ENCODE measurements around the gene MCRS1.

MCRS1 gene

DNA sequence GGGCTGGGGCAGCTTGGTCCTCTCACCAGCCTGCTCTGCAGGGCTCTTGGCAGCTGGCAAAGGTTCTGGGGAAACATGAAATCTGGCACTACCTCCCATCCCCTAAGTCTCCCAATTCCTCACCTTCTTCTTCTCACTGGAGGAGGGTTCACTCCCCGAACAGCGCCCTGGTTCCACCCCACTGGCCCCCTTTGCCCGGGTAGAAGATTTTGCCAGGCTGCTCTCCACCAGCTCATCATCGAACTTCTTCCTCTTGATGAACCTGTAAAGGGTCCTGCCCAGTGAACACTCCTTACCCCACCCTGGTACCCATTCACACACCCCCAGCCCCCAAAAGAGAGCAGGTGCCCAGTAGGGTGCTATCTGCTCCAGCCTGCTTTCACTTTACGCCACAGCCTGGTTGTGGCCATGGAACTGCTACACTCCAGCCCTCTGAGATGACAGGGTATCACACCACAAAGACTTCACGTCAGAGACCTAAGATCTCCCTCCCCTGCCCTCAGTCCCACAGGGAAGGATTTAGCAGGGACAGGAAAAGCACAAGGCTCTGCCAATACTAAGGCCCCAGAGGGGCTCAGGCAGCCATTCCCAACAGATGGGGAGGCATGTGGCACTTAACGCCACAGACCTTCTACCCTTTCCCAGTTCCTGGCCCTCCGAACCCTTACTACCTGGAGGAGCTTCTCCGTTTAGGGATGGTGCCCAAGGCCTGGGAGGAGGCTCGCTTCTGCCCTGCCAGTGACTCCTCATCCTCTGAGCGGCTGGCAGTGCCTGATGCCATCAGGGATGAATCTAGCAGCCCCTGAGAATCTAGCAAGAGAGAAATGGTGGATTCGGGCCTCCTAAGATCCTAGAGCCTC is 2.3 kb downstream of the MCRS1 start:
- H3K36me3 Mint-ChIP-seq: peaks cover 37% of the 10 kb centered on the region
- H3K4me3 Mint-ChIP-seq: no peak overlapping the region
- ATAC-seq: no peak
- H3K27me3 Mint-ChIP-seq: no peaks in the 10 kb centered on the region
- no peaks in the 10 kb centered on the region for H3K9me3 Mint-ChIP-seq
- H3K4me1 Mint-ChIP-seq: peaks cover 36% of the 10 kb centered on the region
- H3K27ac Mint-ChIP-seq: no peak overlapping the region

DNA sequence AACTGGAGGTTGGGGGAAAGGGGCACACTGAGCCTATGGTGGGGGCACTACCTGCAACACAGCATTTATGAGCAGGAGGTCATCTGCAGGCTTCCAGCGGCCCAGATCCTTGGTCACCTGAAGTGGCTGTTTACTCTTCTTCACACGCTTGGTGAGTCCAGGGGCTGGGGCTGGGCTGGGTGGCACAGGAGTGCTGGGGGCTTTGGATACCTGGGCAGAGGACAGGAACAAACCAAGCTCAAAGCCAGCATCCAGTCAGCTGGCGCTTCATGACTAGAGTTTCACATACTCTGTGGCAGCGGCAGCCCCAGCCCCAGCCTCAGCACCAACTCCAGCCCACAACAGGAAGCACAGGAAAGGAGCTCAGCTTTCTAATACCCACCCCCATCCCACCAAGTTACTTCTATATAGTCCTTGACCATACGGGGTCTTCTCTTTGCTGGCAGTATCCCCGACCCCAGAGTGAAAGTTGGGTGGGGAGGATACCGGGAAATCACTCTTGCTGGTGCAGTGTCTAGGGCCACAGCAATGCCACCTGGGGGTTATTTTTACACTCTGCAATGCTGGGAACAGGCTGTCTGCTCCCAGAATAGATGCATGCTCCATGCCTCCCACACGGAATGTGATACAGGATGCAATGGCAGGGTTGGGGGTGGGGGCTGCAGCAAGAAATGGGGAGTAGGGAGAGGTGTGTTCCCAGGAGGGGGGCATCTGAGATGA is 3.1 kb downstream of the MCRS1 start:
- Mint-ChIP-seq H3K4me1 (peaks cover 33% of the 10 kb centered on the region), H3K27ac (no peak overlapping the region), H3K36me3 (peaks cover 42% of the 10 kb centered on the region), H3K27me3 (no peaks in the 10 kb centered on the region), H3K9me3 (no peaks in the 10 kb centered on the region), H3K4me3 (no peak overlapping the region)
- ATAC-seq: no peak

GRCh38 chr12:49563951-49564685 is 3.8 kb downstream of the MCRS1 start:
- no peaks in the 10 kb centered on the region for H3K27me3 Mint-ChIP-seq
- H3K36me3 Mint-ChIP-seq: peaks cover 49% of the 10 kb centered on the region
- no peaks in the 10 kb centered on the region for H3K9me3 Mint-ChIP-seq
- no peak for ATAC-seq
- no peak overlapping the region for H3K27ac Mint-ChIP-seq
- no peak overlapping the region for H3K4me3 Mint-ChIP-seq
- peaks cover 33% of the 10 kb centered on the region for H3K4me1 Mint-ChIP-seq

DNA sequence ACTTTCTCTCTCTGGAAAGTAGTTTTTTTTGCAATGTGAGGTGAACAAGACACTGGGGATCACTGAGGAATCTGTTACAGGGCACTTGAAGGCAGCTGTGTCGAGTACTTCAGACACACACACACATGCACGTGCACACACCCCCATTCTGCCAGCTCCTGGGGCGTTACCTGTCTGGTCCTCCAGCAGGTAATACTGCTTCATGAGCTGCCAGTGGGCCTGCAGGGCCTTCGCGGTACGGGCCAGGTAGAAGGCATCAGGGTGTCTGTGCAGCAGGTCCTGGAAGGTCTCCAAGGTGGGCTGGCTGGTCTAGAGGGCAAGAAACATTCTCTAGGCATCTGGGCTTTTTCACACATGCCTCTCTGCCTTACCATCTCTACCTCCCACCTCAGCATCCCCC is 5.1 kb downstream of the MCRS1 start:
- Mint-ChIP-seq H3K4me3 (no peak overlapping the region), H3K36me3 (peaks cover 57% of the 10 kb centered on the region), H3K27me3 (no peaks in the 10 kb centered on the region), H3K27ac (no peak overlapping the region), H3K4me1 (peaks cover 24% of the 10 kb centered on the region), H3K9me3 (no peaks in the 10 kb centered on the region)
- ATAC-seq: no peak

DNA sequence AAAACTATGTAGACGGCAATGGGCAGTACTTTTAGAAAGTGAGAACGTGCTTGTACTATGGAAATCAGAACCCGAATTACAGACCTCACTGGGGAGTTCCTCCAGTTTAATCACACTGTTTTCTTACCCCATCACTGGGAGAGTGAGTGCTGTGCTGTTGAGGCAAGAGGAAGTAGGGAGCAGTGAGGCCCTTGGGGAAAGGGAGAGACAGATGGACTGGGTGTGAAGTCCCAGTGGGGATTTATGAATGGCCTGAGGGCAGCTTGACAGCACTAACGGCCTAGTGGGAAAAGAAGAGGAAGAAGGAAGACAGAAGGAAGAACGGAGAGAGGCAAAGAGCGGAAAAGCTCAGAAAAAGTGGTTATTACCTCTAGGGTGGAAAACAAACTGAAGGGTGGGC is 5.7 kb downstream of the MCRS1 start:
- H3K27me3 Mint-ChIP-seq: no peaks in the 10 kb centered on the region
- H3K4me1 Mint-ChIP-seq: peaks cover 20% of the 10 kb centered on the region
- no peak overlapping the region for H3K4me3 Mint-ChIP-seq
- ATAC-seq: no peak
- no peak overlapping the region for H3K27ac Mint-ChIP-seq
- peaks cover 57% of the 10 kb centered on the region for H3K36me3 Mint-ChIP-seq
- H3K9me3 Mint-ChIP-seq: no peaks in the 10 kb centered on the region

- no peak overlapping the region for H3K27ac Mint-ChIP-seq
- H3K9me3 Mint-ChIP-seq: no peaks in the 10 kb centered on the region
- peaks cover 69% of the 10 kb centered on the region for H3K36me3 Mint-ChIP-seq
- H3K27me3 Mint-ChIP-seq: no peaks in the 10 kb centered on the region
- peaks cover 11% of the 10 kb centered on the region for H3K4me1 Mint-ChIP-seq
- H3K4me3 Mint-ChIP-seq: no peak overlapping the region
- ATAC-seq: no peak
Measured at GRCh38 chr12:49560695-49561094, 7.2 kb downstream of the MCRS1 start.

GRCh38 chr12:49559011-49559675 is 8.8 kb downstream of the MCRS1 start:
- H3K36me3 Mint-ChIP-seq: peaks cover 66% of the 10 kb centered on the region
- no peaks in the 10 kb centered on the region for H3K9me3 Mint-ChIP-seq
- no peak for ATAC-seq
- no peak overlapping the region for H3K27ac Mint-ChIP-seq
- no peak overlapping the region for H3K4me3 Mint-ChIP-seq
- H3K4me1 Mint-ChIP-seq: no peaks in the 10 kb centered on the region
- H3K27me3 Mint-ChIP-seq: no peaks in the 10 kb centered on the region

DNA sequence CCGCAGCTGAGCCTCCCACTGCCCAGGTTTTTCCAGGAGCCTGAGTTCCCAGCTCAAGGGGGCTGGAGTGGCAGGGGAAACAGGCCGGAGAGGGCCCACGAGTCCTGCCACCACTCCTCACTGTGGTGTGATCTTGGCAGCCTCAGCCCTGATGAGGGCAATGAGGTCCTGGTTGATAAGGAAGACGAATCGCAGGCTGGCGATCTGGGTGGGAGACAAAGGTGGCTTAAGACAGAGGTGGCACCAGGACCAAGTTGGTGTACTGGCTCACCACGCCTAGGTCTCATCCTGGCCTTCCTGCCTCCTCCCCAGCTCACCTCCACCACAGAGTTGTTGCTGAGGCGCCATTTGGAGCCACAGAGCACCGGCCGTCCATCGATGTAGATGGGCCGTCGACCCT is 9.4 kb downstream of the MCRS1 start:
- H3K27ac Mint-ChIP-seq: no peak overlapping the region
- H3K36me3 Mint-ChIP-seq: peaks cover 60% of the 10 kb centered on the region
- no peak overlapping the region for H3K4me3 Mint-ChIP-seq
- ATAC-seq: no peak
- H3K9me3 Mint-ChIP-seq: no peaks in the 10 kb centered on the region
- H3K4me1 Mint-ChIP-seq: peaks cover 2% of the 10 kb centered on the region
- H3K27me3 Mint-ChIP-seq: no peaks in the 10 kb centered on the region

DNA sequence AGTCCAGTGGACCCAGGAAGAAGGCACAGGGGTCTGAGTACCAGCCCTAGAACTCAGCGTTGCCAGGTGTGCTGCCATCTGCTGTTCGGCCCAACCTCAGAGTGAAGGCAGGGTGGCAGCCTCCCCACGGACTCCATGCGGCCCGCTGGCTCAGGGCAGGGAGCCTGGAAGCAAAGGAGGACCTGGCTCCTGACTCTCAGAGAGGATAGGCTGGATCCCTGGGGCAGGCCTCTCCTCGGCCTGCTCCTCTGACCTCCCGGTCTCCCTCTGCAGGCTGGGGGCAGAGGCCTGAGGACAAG is 10.1 kb downstream of the MCRS1 start:
- ATAC-seq: no peak
- Mint-ChIP-seq H3K36me3 (peaks cover 53% of the 10 kb centered on the region), H3K9me3 (no peaks in the 10 kb centered on the region), H3K4me1 (peaks cover 4% of the 10 kb centered on the region), H3K27me3 (no peaks in the 10 kb centered on the region), H3K27ac (no peak overlapping the region), H3K4me3 (no peak overlapping the region)

GRCh38 chr12:49557187-49557916 is 10.6 kb downstream of the MCRS1 start:
- H3K4me3 Mint-ChIP-seq: no peak overlapping the region
- H3K9me3 Mint-ChIP-seq: no peaks in the 10 kb centered on the region
- peaks cover 4% of the 10 kb centered on the region for H3K4me1 Mint-ChIP-seq
- no peaks in the 10 kb centered on the region for H3K27me3 Mint-ChIP-seq
- no peak for ATAC-seq
- H3K36me3 Mint-ChIP-seq: peaks cover 48% of the 10 kb centered on the region
- H3K27ac Mint-ChIP-seq: no peak overlapping the region

GRCh38 chr12:49556391-49557186 is 11.4 kb downstream of the MCRS1 start:
- Mint-ChIP-seq H3K9me3 (no peaks in the 10 kb centered on the region), H3K36me3 (peaks cover 40% of the 10 kb centered on the region), H3K27ac (no peak overlapping the region), H3K4me1 (peaks cover 4% of the 10 kb centered on the region), H3K27me3 (no peaks in the 10 kb centered on the region), H3K4me3 (no peak overlapping the region)
- no peak for ATAC-seq

- H3K27me3 Mint-ChIP-seq: peaks cover 2% of the 10 kb centered on the region
- H3K9me3 Mint-ChIP-seq: no peaks in the 10 kb centered on the region
- peaks cover 4% of the 10 kb centered on the region for H3K4me1 Mint-ChIP-seq
- H3K4me3 Mint-ChIP-seq: no peak overlapping the region
- no peak for ATAC-seq
- H3K36me3 Mint-ChIP-seq: peaks cover 37% of the 10 kb centered on the region
- H3K27ac Mint-ChIP-seq: no peak overlapping the region
Measured at GRCh38 chr12:49555631-49556390, 12.1 kb downstream of the MCRS1 start.

- H3K27me3 Mint-ChIP-seq: peaks cover 15% of the 10 kb centered on the region
Measured at GRCh38 chr12:49554266-49554665, 13.7 kb downstream of the MCRS1 start.

More at GRCh38 chr12:49554266-49554665, 13.7 kb downstream of the MCRS1 start:
- Mint-ChIP-seq H3K4me3 (no peak overlapping the region), H3K27ac (no peak overlapping the region), H3K36me3 (peaks cover 21% of the 10 kb centered on the region), H3K9me3 (no peaks in the 10 kb centered on the region), H3K4me1 (peaks cover 4% of the 10 kb centered on the region)
- no peak for ATAC-seq
